Activated CD8-positive, alpha-beta memory T cell treated with anti-CD3 and anti-CD28 coated beads, Interleukin-2, amount 50 U/mL, for 24 hours (primary cell): Measurements from ENCODE around the gene SLC27A4.
A peak's percentile ranks its signal among the peaks of the same experiment; 100 is the strongest.

Source experiments
- DNase-seq: peaks from one replicate; pipeline ENCODE4 v3.0.0-alpha.2; 2020; ENCODE audit errors: extremely low read depth

Gene SLC27A4

DNA sequence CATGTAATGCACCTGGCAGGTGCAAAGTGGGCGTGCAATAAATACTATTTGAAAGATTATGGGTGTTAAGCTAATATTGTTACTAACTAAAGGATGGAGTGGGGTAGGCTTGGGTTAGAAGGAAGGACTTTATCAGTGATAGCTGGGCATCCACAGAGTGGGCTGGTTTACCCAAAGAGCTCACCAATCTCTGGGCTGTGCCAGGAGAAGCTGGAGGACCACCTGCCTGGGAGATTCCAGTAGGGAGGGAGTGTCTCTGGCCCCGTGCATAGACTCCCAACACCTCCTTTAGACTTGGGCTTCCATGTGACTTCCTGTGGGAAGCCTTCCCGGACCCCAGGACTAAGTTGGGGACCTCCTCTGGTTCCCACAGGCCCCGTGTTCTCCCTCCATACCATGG lies 25.2 kb downstream of the SLC27A4 start:
- no peak for DNase-seq

DNA sequence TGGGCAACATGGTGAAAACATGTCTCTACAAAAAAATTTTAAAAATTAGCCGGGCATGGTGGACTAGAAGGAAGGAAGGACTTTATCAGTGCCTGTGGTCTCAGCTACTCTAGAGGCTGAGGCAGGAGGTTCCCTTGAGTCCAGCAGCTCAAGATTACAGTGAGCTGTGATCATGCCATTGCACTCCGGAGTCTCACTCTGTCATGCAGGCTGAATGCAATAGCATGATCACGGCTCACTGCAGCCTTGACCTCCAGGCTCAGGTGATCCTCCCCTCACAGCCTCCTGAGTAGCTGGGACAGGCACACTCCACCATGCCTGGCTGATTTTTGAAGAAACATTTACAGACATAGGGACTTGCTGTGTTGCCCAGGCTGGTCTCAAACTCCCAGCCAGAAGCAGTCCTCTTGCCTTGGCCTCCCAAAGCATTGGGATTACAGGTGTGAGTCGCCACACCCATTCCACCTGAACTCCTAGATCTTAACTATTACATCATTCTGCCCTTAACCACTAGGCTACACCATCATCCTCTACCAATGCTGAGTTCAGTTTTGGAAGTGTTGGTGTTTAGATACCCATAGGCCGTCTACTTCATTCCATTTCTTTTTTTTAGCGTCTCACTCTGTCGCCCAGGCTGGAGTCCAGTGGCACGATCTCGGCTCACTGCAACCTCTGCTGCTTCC lies 28.8 kb downstream of the SLC27A4 start:
- no peak for DNase-seq

DNA sequence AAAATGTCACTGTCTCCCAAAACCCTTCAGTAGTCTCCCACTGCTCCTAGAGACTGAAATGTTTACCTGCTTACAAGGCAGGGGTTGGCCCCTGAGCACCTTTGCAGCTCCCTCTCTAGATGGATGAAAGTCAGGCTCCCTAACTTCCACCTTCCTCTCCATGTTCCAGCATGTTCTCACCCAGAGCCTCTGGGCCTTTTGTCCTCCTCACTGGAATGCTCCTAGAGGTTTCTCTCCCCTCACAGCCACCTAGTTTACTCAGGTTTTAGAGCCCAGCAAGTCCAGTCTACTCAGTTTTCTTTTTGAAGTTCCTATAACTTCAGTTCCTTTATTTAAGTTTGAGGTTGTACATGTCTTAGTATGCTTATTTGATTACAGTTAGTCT lies 30.0 kb downstream of the SLC27A4 start:
- no peak for DNase-seq

DNA sequence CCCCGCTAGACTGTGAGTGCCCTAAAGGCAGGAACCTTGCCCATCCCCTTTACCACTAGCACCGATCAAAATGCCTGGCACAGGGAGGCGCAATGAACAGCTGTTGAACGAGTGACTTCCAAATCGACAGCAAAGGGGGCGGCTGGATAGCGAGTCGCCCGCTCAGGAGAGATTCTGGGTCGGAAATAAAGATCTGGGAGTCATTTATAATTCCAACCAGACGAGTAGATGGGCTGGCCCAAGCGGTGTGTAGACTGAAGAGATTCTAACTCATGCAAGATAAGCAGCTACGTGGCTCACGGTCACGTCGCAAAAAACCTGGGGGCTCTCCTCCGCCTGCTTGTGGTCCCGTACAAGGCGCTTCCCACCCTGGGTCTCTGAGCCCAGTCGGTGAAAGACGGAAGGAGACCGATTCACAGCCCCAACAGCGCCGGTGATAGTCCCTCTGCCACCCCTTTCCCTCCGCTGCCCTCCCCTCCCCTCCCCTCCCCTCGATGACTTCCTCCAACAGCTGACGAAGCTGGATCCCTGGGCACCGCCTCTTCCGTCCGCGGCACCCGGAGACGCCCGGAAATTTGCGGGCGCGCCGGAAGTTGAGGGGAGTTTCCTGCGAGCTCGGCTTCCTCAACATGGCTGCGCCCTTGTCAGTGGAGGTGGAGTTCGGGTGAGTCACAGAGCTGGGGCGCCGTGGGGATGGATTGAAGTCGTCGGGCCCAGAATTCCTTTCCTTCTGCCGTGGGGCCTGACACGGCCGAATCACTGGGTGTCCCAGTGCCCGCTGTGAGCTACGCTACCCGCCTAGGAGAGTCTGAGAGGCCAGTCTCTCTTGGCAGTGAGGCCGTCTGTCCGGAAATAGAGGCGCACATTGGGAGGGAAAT lies 30.7 kb downstream of the SLC27A4 start, which contains the start of gene URM1:
Gene URM1 (plus strand): TSS at position 623 of the 878 bp plus-strand sequence. CDS start 7 bp downstream, at position 630.
- peak; percentile 91 for DNase-seq

DNA sequence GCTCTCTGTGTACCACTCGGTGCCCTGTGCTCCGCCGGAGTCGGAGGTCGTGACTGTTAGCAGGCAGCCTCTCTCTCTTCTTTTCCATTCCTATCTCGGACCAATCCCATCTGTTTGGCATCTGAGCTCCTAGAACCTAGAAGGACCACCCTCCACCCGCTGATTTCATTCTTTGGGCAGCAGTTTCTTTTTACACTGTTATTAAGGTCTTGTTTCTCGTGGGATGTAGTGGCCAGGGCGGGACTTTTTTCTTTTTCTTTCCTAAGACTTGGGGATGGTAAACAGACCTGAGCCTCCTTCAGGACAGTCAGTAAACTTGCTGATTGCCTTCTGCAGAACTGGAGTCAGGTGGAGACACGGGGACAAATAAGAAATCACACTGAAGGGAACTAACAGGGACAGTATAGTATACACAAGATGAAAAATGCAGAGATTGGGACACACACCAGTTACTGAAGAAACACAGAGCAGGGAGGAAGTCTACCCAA lies 31.3 kb downstream of the SLC27A4 start:
- no peak for DNase-seq

DNA sequence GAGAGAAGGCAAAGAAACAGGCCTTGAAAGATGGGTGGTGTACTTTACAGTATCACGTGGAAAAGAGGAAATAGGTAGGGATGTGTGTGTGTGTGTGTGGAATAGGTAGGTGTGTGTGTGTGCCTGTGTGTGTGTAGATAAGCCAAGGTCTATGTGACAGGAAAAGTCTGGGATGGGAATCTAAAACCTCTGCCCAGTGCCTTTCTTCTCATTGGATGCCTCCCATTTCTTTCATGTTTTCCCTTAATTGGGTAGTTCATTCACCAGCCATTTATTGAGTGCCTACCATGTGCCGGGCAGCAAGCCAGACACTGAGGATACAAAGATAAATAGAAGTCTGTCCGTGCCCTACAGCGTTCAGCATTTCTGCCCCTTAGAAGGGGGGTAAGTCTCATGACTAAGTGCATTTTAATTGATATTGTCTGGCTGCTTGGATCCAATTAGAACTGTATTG lies 31.9 kb downstream of the SLC27A4 start:
- no peak for DNase-seq

DNA sequence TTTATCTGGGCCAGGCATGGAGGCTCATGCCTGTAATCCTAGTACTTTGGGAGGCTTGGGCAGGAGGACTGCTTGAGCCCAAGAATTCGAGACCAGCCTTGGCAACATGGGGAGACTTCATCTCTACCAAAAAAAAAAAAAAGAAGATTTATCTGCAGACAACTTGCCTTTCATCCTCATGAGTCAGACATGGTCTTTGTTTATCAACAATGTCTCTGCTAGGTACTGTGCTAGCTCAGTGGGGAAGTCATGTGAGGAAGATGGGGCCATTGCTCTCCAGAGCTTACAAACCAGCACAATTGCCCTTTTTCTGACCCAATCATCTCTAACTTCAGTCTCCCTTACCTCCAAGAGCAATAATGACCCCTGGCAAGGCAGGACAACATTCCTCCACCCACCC lies 32.5 kb downstream of the SLC27A4 start:
- DNase-seq: no peak

DNA sequence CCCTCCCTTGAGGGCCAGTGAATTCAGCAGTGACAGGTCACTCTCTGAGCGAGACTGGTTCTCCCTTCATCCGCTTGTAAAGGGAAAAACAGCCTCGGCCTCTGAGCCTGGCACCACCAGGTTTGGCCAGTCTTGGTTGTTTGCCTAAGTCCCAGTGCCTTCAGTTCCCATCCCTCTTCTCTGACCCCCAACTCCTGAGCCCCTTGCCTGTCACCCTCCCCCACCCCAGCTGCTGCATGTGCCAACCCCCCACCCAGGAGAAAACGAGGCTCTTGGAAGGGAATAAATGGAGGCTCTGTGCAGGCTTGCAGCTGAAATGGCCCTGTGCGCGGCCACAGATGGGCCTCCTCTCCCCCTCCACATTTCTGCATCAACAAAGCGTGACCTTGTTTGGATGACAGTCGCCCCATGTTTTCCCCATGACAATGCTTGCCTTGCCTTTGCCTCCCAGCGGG lies 33.9 kb downstream of the SLC27A4 start:
- DNase-seq: no peak

DNA sequence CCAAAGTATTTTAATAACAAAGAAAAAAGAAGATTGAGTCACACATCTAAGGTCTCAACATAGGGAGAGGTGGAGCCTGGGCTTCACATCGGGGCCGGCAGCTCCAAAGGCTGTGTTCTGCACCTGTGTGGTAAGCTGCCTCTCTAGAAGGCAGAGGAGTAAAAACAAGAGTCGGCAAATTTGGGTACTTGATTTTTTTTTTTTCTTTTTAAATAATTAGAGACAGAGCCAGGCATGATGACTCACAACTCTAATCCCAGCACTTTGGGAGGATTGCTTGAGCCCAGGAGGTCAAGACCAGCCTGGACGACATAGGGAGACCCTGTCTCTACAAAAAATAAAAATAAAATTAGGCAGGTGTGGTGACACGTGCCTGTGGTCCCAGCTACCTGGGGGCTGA lies 35.5 kb downstream of the SLC27A4 start:
- no peak for DNase-seq

DNA sequence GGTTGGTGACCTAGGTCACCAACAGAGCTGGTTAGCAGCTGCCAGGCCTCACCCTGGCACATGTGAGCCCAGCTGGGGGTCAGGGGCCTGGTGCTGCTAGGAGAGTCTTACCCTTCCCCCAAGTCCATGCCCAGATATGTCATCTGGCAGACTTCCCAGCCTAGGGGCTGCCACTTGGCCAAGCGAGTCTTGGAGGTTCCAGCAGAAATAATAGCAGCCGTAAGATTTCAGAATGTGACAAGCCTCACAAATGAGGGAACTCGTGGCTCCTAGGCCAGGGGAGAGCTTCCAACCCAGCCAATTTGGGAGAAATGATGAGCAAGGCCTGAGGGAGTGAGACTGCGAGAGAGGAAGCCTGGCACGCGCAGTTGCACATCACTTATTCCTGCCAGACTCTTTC lies 41.9 kb downstream of the SLC27A4 start:
- no peak for DNase-seq

DNA sequence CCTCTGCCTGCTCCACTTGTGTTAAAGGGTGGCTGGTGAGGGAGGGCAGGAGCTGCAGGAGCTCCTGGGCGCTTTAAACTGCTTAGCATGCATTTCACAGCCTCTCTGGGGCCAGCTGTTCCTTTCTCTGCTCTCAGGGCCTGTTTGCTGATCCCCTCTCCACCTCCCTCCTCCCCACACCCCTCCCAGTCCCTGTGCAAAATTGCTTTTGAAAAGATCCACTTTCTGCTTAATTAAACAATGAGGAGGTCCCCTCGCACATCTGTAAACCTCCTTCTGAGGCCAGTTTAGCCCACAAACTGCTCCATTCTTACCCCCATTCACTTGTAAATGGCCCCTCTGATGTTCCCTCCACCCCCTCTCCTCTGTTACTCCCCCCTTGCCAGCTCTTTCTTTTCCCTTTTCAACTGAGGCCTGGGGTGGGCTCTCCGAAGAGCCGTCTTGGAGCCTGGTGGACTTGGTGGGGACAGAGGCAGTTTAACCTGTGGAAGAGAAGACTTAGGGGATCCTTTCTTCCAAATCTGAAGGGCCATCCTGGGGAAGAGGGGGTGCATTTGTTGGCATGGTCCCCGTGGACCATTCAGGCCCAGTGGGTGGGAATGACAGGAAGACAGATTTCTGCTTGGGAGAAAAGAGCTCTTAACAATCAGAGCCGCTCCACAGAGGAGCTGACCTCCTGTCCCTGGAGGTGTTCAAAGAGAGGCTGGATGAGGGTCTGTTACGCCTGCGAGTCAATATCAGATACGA lies 42.9 kb downstream of the SLC27A4 start:
- no peak for DNase-seq

DNA sequence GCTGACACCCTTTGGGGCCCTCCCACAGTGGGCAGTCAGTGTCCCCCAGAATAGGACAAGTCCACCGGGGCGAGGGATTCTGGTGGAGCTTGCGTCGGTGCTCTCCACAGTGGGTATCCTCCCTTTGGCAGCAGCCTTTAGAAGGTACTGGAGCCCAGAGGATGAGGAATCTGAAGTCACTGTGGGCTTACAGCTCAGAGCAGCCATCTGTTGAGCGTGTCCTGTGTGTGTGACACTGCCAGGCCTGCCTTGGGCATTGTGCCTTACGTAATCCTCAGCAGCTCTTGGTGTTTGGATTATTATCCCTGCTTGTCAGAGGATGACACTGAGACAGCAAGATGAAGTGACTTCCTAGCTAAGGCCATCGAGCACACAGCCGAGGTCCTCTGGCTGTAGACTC lies 43.5 kb downstream of the SLC27A4 start:
- DNase-seq: no peak

DNA sequence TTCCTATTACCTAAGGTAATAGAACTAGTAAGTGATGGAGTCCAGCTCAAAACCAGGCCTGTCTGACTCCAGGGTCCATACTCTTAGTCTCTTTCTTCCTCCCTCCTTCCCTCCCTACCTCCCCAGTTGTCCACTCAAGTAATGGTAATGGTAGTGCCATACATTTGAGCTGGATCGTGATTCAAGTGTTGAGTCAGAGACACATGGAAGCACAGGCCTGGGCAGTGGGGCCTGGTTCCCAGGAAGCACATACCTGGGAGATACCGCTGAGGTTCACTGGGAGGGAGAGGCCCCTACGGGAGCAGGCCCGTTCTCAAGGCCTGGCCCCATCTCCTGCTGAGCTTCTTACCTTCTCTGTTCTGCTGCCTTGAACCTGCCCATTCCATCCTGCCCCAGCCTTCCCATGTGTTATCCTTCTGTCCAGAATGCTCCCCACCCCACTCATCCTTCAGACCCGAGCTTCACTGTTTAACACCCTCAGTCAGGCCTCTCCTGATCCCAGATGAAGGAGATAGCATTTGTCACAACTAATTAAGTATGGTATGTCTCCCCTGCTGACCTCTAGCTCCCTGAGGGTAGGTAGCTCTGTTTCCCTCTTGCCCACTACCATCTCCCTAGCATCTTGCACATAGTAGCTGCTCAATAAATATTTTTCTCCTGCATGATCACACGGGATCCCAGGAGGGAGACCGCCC lies 44.6 kb downstream of the SLC27A4 start:
- no peak for DNase-seq

DNA sequence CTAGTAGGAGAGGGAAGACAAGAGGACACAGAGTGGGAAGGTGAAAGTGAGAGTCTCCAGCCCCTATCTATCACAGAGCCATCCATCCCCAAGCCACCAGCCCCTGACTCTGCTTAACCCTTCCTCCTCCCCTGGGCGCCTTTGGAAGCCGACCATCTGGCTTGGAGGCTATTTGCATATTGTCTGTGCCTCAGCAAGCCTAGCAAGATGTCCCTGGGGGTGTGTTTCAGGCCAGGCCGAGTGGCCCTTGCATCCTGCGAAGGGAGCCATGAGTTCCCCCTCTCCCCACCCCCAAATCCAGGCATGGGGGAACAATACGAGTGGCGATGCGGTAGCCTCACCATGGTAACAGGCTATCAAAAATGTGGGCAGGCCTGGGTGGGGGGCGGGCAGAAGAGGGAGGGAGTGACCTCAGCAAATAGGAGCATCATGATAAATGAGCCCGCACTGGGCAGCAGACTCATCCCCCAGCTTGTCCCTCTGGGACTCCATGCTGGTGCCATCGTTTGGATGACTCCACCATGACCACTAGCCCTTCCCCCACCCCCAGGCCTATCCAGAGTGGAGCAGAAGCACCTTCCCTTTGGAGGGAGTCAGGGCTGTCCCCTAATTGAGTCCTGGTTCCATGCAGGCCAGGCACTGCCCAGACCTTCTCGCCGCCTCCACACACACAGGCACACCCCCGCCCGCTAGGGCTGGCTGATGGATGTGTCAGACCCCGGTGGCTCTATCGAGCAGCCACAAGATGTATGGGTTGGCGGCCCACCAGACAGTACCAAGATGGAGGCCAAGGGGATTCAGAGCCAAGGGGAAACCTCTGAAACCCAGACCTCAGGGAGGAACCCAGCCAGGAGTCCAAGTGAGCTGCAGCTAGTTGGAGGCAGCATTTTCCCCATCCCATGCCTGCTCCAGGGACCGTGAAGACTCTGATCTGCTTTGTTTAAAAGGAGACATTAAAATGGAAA lies 45.5 kb downstream of the SLC27A4 start:
- no peak for DNase-seq

DNA sequence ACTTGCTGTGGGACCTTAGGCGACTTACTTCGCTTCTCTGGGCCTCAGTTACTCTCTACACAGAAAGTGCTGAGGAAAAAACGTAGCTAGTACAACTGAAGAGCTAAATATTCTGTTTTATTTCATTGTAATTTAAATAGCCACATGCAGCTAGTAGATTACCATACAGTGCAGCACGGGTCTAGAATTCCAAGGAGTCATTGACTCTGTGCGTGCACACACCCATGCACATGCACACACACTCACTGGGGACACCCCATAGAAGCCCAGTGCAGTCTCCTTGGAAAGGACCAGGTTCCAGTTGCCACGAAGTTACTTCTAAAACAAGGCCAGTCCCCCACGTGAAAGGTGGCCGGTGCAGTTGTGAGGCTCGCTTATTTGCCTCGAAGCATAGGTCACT lies 47.8 kb downstream of the SLC27A4 start:
- no peak for DNase-seq

DNA sequence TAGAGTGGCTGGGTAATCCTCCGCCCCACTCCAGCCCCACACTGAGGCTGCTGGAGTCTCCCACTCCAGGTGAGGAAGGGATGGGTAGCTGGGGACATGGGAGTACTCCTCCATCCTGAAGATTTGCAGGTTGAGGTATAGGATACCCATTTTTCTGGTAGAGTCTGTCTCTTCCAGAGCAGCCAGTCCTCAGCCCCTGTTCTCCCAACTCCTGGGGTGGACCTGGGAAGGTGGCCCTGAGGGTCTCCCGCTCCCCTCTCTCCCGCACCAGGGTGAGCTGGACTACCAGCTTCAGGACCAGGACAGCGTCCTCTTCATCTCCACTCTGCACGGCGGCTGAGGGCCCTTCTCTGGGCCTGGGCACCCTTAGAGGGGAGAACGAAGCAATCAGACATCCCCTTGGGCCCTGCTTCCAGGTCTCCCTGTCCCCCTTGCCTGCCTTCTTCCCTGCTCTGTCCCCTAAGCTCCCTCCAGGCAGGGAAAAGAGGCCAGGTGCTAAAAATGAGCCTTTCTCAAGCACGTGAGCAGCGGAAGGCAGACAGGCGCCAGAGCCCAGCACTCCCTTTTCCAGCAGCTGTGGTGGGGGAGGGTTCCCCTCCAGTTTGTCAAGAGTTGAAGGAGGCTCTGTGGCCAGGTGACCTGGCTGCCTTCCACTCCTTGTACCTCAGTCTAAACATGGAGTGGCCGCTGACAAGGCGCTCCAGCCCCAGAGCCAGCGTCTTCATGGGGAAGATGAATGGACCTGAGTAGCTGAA lies 49.2 kb downstream of the SLC27A4 start:
- no peak for DNase-seq

DNA sequence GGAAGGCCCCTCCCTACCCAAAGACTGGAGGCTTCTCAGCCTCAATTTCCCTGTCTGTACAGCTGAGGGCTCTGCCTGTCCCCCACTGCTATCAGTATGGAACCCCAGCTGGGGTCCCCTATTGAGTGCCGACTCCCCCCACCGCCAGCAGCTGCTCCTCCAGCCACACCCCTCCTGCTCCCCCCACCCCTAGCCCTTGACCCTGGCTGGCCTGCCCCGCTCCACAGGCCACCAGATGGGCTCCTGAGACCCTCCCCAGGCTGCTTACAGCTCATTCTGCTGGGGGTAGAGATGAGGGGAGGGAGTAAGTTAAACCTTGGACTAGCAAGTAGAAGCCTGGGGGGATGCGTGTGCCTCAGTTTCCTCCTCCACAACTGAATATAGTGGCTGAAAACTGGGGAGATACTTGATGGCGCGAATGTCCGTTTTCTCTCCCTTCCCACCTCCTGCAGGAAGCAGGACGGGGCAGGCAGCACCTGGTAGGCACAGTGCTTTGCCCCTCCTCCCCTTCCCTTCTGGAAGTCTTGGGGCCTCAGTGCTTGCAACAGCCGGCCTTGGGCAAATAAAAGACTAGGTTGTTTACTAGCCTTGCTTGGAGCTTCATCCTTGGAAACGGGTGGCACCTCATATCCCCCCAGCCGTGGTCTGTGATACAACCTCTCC lies 50.0 kb downstream of the SLC27A4 start:
- DNase-seq: no peak

DNA sequence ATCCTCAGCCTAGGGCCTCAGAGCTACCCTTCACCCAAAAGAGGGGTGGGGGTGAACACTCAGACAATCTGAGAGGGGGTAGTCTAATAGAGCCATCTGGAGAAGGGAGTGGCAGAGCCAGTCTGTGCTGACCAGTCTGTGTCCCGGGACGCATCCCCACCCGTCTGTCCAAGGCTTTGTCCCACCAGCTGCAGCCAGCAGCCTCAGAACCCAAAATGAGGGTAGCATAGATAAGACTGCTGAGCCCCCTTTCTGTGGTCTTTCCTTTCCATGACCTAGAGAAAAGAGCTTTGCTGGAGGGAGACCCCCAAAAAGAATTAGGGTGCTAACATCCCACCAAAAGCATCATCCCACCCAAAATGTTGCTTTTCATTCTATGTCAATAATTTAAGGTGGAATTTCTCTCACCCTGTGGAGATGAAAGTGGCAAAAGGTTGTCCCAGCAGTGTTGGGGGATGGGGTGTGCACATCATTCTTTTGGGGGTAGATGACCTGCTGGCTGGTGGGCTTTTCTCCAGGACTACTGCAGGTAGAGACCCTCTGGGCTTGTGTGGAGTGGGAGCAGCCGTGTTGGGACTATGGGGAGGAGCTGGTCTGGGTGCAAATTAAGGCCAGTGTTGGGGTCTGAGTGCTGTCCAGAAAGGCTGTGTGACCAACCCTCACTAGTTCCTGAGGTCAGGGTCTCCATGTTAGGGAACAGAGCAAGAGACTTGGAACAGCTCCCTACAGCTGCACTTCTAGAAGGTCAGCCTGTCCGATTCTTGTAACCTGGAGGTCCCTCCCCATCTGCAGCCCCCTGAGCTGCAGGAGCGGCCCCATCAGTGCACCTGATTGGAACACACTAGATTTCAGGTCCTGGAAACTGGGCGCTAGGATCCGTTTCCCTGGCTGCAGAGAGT lies 50.7 kb downstream of the SLC27A4 start:
- no peak for DNase-seq
